Vagina (tissue), 2 donors: Measurements from ENCODE around the gene KCNH1.

Experiments
- CTCF ChIP-seq, 3 experiments: fragments of 450-650 bp in 2 of 3; fragments of 200-600 bp in 1 of 3; sonication (generic) in 1 of 3; IDR thresholded peaks; one replicate each; pipeline ENCODE4 v1.5.1; 2017 to 2019; ENCODE audit warnings: antibody characterized with exemption in 3 of 3, mild to moderate bottlenecking in 2 of 3, moderate library complexity in 2 of 3
- POLR2A ChIP-seq, 2 donors: fragments of 450-650 bp; IDR thresholded peaks; one replicate each; pipeline ENCODE4 v1.6.1; 2017; ENCODE audit warnings: antibody characterized with exemption in 2 of 2, mild to moderate bottlenecking in 2 of 2, moderate library complexity in 2 of 2
- POLR2AphosphoS5 ChIP-seq, 2 donors: sonication (generic); formaldehyde crosslinking; IDR thresholded peaks; one replicate each; pipeline ENCODE4 v1.9.0; 2017; ENCODE audit warnings: antibody characterized with exemption in 2 of 2, mild to moderate bottlenecking in 2 of 2, low read depth in 1 of 2; ENCODE audit not compliant: insufficient read depth in 1 of 2

GRCh38 chr1:210730023-210730422 lies 403.9 kb downstream of the KCNH1 start:
- TF ChIP-seq CTCF (IDR thresholded peaks at IDR 0.05) (no peak), POLR2A (IDR thresholded peaks at IDR 0.05) (no peak), POLR2AphosphoS5 (IDR thresholded peaks at IDR 0.05; ENCODE audit: insufficient read depth in 1 of 2, low read depth in 1 of 2) (no peak)
